Neural cell (in vitro differentiated cells): Measurements from ENCODE around the gene EIF2B2. TPM values are rescaled to one million over a fixed set of nuclear protein-coding genes. Genes with fewer than 3 reads are reported as not detected.

Experiments
- H2AFZ ChIP-seq: fragments of 200-600, 300-800 bp; sonication (generic), shearing (Covaris generic); 2 replicates; pipeline ENCODE4 v1.6.0; 2014; ENCODE audit warnings: low read depth, mild to moderate bottlenecking, antibody characterized with exemption, low read length, moderate library complexity
- H3F3A ChIP-seq: fragments of 200-600 bp; shearing (Covaris generic); 2 replicates; pipeline ENCODE4 v1.6.1; 2016; ENCODE audit warnings: mild to moderate bottlenecking, moderate library complexity, mixed read lengths, antibody characterized with exemption, low read length; ENCODE audit not compliant: insufficient read depth, poor library complexity, severe bottlenecking
- H3K27ac ChIP-seq: fragments of 200-600, 300-800 bp; sonication (generic), shearing (Covaris generic); 2 replicates; pipeline ENCODE4 v1.5.1; 2014; ENCODE audit warnings: mild to moderate bottlenecking, low read length, moderate library complexity
- H3K27me3 ChIP-seq: fragments of 300-800, 200-600 bp; sonication (generic), shearing (Covaris generic); 2 replicates; pipeline ENCODE4 v1.6.0; 2014; ENCODE audit warnings: mild to moderate bottlenecking, low read depth, low read length, moderate library complexity; ENCODE audit not compliant: insufficient read depth
- H3K36me3 ChIP-seq: fragments of 300-800, 200-600 bp; sonication (generic), shearing (Covaris generic); 2 replicates; pipeline ENCODE4 v1.5.1; 2014; ENCODE audit warnings: mild to moderate bottlenecking, antibody characterized with exemption, low read length, moderate library complexity; ENCODE audit not compliant: insufficient read depth
- H3K4me2 ChIP-seq: fragments of 300-800, 200-600 bp; sonication (generic), shearing (Covaris generic); 2 replicates; pipeline ENCODE4 v1.6.0; 2014; ENCODE audit warnings: mild to moderate bottlenecking, low read length
- H3K4me3 ChIP-seq: fragments of 300-800, 200-600 bp; sonication (generic), shearing (Covaris generic); 2 replicates; pipeline ENCODE4 v1.5.1; 2014; ENCODE audit warnings: mild to moderate bottlenecking, low read length, moderate library complexity
- H3K79me2 ChIP-seq: fragments of 200-600 bp; shearing (Covaris generic); replicated peaks from 2 replicates; pipeline ENCODE4 v1.6.0; 2014; ENCODE audit warnings: mild to moderate bottlenecking, low read length, moderate library complexity; ENCODE audit not compliant: insufficient read depth
- H3K9ac ChIP-seq: fragments of 300-800, 200-600 bp; sonication (generic), shearing (Covaris generic); 2 replicates; pipeline ENCODE4 v1.6.1; 2016; ENCODE audit warnings: mild to moderate bottlenecking, low read length, mixed read lengths
- H3K9me2 ChIP-seq: fragments of 200-600 bp; shearing (Covaris generic); 2 replicates; pipeline ENCODE4 v1.6.1; 2016; ENCODE audit warnings: mild to moderate bottlenecking, low read length, mixed read lengths; ENCODE audit not compliant: insufficient read depth
- H3K9me3 ChIP-seq: fragments of 200-600, 300-800 bp; sonication (generic), shearing (Covaris generic); 2 replicates; pipeline ENCODE4 v1.6.1; 2016; ENCODE audit warnings: mild to moderate bottlenecking, mixed run types, low read length, moderate library complexity, mixed read lengths
- H4K20me1 ChIP-seq: fragments of 200-600 bp; shearing (Covaris generic); 2 replicates; pipeline ENCODE4 v1.6.1; 2016; ENCODE audit warnings: mild to moderate bottlenecking, mixed run types; ENCODE audit not compliant: insufficient read depth
- CTCF ChIP-seq: fragments of 450-650 bp; IDR thresholded peaks from 2 replicates; pipeline ENCODE4 v1.5.1; 2014; ENCODE audit warnings: antibody characterized with exemption, mild to moderate bottlenecking, moderate library complexity; ENCODE audit not compliant: poor library complexity, severe bottlenecking
- EP300 ChIP-seq: fragments of 450-650 bp; conservative IDR thresholded peaks from 2 replicates; pipeline ENCODE4 v1.6.1; 2014; ENCODE audit warnings: antibody characterized with exemption, mild to moderate bottlenecking, moderate library complexity; ENCODE audit not compliant: poor library complexity, severe bottlenecking
- EZH2 ChIP-seq: fragments of 200-600, 300-800 bp; shearing (Covaris generic), sonication (generic); IDR thresholded peaks from 2 replicates; pipeline ENCODE4 v1.6.1; 2014; ENCODE audit warnings: antibody characterized with exemption, low read length, borderline replicate concordance, mild to moderate bottlenecking; ENCODE audit not compliant: insufficient read depth, poor library complexity, severe bottlenecking
- MXI1 ChIP-seq: fragments of 450-650 bp; conservative IDR thresholded peaks from 2 replicates; pipeline ENCODE4 v1.6.1; 2014; ENCODE audit warnings: antibody characterized with exemption, mild to moderate bottlenecking; ENCODE audit not compliant: poor library complexity, severe bottlenecking
- POLR2AphosphoS5 ChIP-seq: IDR thresholded peaks from 2 replicates; pipeline ENCODE4 v1.6.1; 2012
- RAD21 ChIP-seq: fragments of 450-650 bp; conservative IDR thresholded peaks from 2 replicates; pipeline ENCODE4 v1.6.1; 2014; ENCODE audit warnings: antibody characterized with exemption, mild to moderate bottlenecking, moderate library complexity
- SMC3 ChIP-seq: fragments of 450-650 bp; conservative IDR thresholded peaks from 2 replicates; pipeline ENCODE4 v1.6.1; 2014; ENCODE audit warnings: antibody characterized with exemption, mild to moderate bottlenecking, moderate library complexity; ENCODE audit not compliant: poor library complexity
- TAF1 ChIP-seq: IDR thresholded peaks from 2 replicates; pipeline ENCODE4 v1.6.1; 2012; ENCODE audit warnings: low read depth
- polyA plus RNA-seq: library from polyadenylated mRNA; depleted of rRNA; stranded (reverse); fragments of >200 nt; gene quantifications from 2 replicates; pipeline ENCODE4 v1.2.3, GENCODE V29; 2014
- TF ChIP-seq, protein P1 (sequence below): IDR thresholded peaks from 2 replicates; pipeline ENCODE4 v1.6.1; 2012; ENCODE audit warnings: borderline replicate concordance

EIF2B2 gene
- polyA plus RNA-seq, 1 donor from 2014 or later, result 43.1 TPM

- Histone ChIP-seq H3K27me3 (no peaks in the 10 kb centered on the region), H4K20me1 (no peaks in the 10 kb centered on the region), H3K27ac (no peak overlapping the region), H3K9ac (no peak overlapping the region), H3K9me2 (no peaks in the 10 kb centered on the region), H3K36me3 (peaks cover 5% of the 10 kb centered on the region), H3F3A (no peaks in the 10 kb centered on the region), H3K4me2 (no peak overlapping the region), H2AFZ (no peak overlapping the region), H3K4me3 (no peak overlapping the region), H3K9me3 (no peaks in the 10 kb centered on the region), H3K79me2 (no peaks in the 10 kb centered on the region)
- TF ChIP-seq EP300 (no peak), CTCF (no peak), POLR2AphosphoS5 (no peak), MXI1 (no peak), TAF1 (no peak), EZH2 (no peak), SMC3 (no peak), RAD21 (no peak)
- TF ChIP-seq, protein P1, sequence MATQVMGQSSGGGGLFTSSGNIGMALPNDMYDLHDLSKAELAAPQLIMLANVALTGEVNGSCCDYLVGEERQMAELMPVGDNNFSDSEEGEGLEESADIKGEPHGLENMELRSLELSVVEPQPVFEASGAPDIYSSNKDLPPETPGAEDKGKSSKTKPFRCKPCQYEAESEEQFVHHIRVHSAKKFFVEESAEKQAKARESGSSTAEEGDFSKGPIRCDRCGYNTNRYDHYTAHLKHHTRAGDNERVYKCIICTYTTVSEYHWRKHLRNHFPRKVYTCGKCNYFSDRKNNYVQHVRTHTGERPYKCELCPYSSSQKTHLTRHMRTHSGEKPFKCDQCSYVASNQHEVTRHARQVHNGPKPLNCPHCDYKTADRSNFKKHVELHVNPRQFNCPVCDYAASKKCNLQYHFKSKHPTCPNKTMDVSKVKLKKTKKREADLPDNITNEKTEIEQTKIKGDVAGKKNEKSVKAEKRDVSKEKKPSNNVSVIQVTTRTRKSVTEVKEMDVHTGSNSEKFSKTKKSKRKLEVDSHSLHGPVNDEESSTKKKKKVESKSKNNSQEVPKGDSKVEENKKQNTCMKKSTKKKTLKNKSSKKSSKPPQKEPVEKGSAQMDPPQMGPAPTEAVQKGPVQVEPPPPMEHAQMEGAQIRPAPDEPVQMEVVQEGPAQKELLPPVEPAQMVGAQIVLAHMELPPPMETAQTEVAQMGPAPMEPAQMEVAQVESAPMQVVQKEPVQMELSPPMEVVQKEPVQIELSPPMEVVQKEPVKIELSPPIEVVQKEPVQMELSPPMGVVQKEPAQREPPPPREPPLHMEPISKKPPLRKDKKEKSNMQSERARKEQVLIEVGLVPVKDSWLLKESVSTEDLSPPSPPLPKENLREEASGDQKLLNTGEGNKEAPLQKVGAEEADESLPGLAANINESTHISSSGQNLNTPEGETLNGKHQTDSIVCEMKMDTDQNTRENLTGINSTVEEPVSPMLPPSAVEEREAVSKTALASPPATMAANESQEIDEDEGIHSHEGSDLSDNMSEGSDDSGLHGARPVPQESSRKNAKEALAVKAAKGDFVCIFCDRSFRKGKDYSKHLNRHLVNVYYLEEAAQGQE, result no peak
Observed at GRCh38 chr14:75025876-75026275, 23.2 kb downstream of the EIF2B2 start.

DNA sequence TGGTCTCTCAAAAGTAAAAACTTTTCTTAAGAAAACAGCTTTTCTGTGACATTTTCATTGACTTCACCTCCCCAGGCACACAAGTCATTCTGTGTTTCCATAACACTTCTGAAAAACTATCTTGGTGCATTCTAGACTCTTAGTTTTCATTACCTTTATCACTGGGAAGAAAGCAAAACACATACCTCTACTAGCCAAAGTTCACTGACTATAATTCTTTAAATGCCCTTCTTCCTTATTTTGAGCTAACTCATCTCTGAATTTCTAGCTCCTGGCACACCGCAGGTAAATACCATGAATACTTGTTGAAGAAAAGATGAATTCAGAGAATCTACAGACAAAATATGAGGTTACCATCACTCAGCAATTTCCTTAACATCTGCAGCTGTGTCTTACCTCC is 27.4 kb downstream of the EIF2B2 start:
- H3K4me2 ChIP-seq, result no peak overlapping the region
- H3K36me3 ChIP-seq, result no peaks in the 10 kb centered on the region
- no peak for TF ChIP-seq SMC3
- no peak for TF ChIP-seq MXI1
- no peak for TF ChIP-seq EP300
- no peak for TF ChIP-seq EZH2
- TF ChIP-seq POLR2AphosphoS5, result no peak
- TF ChIP-seq RAD21, result no peak
- TF ChIP-seq CTCF, result no peak
- no peak for TF ChIP-seq TAF1
- TF ChIP-seq, protein P1, result no peak
- no peak overlapping the region for H2AFZ ChIP-seq
- no peak overlapping the region for H3K27ac ChIP-seq
- no peaks in the 10 kb centered on the region for H3K9me3 ChIP-seq
- H3K79me2 ChIP-seq, result no peaks in the 10 kb centered on the region
- H3K4me3 ChIP-seq, result no peak overlapping the region
- H3K27me3 ChIP-seq, result no peaks in the 10 kb centered on the region
- no peaks in the 10 kb centered on the region for H4K20me1 ChIP-seq
- H3K9me2 ChIP-seq, result no peaks in the 10 kb centered on the region
- H3F3A ChIP-seq, result no peaks in the 10 kb centered on the region
- H3K9ac ChIP-seq, result no peak overlapping the region
